HG03045 (cell line): ENCODE results near the gene PHLDB2.

ENCODE experiments used
- ATAC-seq: cut with Tn5 transposase; IDR thresholded peaks from one replicate; pipeline ENCODE4 v1.9.1; 2021; ENCODE audit warnings: mild to moderate bottlenecking, moderate library complexity; ENCODE audit not compliant: unreplicated experiment

The PHLDB2 gene

GRCh38 chr3:111850537-111850936 is 8.5 kb upstream of the PHLDB2 start:
- ATAC-seq: no peak

DNA sequence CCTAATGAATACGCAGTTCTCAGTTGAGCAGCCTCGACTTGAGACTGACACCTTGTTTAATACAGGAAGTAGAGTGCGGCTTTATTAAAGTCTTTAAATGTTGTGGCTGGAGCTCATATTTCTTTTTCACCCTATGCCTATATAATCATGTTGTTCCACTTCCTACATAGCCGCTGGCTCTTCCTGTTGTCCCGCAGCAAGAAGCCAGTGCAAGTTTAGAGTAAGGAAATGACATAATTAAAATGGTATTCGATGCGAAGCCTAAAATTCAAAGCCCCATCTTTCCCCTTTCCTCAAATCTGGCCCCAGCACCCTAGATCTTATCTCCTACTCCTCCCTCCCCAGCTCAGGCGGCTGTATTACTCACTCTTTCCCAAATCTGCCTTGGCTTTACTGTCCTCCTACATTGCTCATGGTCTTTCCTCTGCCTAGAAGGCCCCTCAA is 7.5 kb upstream of the PHLDB2 start:
- ATAC-seq: no peak

DNA sequence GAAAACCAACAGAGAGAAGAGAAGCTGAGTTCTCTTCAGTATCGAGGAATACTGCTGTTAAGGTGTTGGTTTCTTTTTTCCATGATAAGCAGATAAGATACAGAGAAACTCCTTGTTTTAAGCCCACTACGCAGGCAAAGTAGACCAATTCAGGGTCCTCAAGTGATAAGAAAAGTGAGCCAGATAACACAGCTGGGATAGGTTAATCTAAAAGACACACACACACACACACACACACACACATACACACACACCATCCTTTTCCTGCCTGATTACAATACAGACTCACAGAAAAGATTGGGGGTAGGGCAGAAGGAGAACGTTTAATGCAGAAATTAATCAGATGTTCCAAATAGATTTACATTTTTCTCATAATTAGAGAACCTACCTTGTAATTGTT is 6.5 kb upstream of the PHLDB2 start:
- no peak for ATAC-seq

- ATAC-seq: no peak
These were observed 6.0 kb upstream of the PHLDB2 start for GRCh38 chr3:111853068-111853467.

DNA sequence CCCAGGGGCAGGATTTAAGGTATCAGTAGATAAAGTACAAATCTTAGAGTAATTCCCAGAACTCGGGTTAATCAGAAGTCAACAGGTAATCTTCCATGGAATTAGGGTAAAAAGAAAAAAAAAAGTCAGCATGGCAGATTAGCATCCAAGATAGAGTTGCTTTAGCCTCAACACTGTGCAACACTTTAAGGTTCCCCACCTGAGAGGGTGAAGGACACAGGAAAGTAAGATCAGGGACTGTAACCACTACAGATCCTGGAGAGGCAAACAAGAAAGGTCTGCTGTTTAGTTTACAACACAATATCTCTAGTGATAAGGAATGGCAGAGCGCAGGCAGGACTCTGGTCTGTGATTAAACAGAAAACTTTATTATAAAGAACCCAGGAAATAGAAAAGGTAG is 4.1 kb upstream of the PHLDB2 start:
- ATAC-seq: no peak

GRCh38 chr3:111856501-111856900 is 2.6 kb upstream of the PHLDB2 start:
- no peak for ATAC-seq

DNA sequence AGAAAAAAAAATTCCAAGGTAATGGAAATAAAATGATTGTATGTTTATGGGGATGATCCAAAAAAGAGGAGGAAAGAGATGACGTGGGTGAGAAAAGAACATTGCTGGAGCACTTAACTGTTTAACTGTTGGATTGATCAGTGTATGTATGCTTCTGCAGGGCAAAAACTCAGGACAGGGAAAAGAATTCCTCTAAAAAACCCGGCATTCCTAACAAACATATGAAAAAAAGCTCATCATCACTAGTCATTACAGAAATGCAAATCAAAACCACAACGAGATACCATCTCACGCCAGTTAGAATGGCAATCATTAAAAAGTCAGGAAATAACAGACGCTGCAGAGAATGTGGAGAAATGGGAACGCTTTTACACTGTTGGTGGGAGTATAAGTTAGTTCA is 1.6 kb upstream of the PHLDB2 start:
- no peak for ATAC-seq

DNA sequence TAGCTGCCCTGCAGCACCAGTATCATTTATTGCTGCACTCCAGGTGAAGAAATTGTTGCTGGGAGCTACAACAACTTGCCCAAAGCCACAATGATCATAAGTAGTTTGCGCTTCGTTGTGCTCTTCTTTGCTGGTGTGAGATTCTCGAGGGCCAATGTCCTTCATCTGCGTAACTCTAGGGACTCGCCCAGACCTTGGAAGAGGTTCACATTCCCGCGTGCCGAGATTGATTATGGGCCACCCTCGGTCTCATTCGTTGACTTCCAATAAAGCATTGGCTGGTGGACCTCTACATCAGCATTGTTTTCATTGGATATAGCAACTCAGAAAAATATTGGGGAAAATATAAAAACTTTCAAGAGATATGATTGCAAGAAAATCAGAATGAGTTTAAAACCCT is 423 bp upstream of the PHLDB2 start:
- no peak for ATAC-seq

- peak; percentile 86 for ATAC-seq
These were observed 1.2 kb downstream of the PHLDB2 start for GRCh38 chr3:111859974-111860859.

- no peak for ATAC-seq
These were observed 2.3 kb downstream of the PHLDB2 start for GRCh38 chr3:111861391-111861790.

DNA sequence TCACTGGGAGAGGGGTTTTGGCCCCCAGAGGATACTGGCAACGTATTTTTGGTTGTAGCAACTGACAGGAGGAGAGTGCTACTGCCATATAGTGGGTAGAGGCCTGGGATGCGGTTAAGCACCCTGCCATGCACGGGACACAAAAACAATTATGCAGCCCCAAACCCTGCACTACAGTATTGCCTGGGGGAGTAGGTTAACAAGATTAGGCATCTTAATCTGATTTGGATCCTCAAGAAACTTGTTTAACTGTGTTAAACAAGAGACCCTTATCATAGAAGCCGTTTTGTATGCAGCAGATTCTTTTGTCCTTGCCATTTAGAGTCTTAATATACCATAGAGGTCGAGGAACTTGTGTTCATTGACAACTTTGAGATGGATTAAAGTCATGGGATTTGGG is 3.4 kb downstream of the PHLDB2 start:
- ATAC-seq: no peak

DNA sequence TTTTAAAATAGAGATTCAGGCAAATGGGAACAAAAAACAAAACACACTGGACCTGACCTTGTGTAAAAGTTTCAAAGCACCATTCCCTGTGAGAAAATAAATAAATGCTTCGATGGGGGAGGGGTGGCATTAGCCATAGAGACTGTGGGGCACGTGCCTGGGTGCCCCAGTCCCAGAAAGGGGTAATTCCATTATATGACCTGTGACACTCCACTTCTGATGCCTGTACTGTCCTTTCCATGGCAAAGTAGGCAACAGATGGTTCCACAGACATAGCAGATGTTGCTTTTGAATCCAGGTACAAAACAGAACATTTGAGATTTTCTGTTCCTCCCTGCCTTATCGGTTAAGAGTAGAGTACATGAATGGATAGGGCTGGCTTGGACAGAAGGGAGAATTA is 3.9 kb downstream of the PHLDB2 start:
- no peak for ATAC-seq

- ATAC-seq: no peak
These were observed 5.1 kb downstream of the PHLDB2 start for GRCh38 chr3:111863942-111864694.

DNA sequence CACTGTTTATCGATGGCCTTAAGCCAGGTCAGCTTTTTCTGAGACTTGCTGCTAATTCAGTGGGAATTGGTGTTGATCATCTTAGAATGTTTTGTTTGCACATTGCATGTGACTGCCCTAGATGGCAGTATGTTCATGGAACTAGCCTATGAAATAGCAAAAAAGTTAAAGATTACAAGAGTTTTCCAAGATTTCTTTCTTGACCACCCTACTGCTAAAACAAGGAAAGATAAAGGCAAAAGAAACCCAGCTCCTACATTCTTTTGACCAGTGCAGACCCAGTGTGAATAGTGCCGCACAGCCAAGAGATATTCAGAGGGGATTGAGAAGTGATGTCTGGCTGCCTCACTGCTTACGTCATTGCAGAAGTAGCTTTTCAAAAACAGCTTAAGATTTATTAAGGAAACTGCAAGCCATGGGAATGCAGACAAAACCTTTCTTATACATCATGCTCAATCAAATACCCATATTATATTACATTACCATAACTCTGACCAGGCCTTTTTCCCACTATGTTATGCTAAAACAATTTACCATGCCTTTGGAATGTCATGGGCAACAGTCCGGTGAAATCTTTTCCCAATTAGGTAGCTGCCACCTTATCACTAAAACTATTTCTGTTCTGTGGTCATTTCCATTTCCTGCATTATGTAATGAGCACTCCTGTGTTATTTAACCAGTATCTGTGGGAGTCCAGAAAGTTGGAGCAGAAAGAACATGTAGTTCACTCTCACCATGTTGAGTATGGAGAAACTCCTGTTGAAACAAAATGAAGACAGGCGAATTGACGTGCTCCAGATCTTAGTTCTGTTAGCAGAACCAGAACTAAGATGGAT is 6.0 kb downstream of the PHLDB2 start:
- ATAC-seq: no peak

GRCh38 chr3:111867889-111868426 is 8.9 kb downstream of the PHLDB2 start:
- no peak for ATAC-seq

DNA sequence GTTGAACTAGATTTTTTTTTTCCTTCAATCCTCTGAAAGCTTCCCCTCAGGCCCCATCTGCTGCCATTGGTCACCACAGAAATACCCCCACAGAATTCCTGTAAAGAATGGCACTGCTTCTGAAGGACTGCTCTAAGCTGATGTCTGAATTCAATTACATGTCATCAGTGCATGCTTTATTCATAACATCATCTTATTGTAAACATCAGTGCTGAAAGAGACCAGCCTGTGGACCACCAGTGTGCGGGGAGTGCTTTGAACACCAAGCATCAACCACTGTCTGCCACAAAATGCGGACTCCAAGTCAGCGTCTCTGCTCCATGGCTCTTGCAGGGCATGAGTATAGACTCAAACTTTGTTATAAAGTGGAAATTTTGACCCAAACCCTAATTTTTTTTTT is 11.6 kb downstream of the PHLDB2 start:
- no peak for ATAC-seq

DNA sequence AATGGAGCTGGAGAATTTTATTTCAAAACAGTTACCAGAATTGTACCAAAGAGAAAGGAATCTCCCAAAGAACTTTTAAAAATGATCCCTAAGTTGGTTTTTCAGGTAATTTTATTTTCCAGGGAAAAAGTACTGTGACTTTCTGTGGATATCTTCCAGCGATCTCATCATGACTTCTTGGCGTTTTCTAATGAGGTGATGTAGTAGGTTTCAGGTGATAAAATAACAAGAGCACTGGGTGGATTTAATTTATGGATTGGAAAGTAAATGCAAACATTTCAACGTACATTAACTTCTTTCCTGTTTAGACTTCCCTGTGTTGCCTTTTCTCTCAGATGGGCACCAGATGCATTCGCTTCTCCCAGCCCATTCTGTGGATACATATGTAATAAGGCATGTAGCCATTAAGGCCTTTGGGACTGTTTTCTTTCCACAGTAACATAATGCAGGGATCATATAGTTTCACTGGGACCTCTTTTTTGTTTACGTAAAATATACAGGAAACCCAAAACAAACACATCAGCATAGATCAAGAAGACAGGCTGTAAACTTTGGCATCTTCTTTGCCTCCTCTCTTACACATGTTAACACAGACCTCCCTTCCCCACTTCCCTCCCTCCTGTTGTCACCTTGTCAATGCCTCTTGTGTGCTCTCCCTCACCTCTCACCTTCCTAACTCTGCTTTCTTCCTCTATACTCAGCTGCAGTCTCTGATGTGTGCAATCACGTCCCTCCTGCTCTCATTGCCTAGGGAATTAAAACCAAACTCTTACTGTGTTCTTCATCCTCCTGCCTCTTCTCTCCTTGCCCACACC is 13.0 kb downstream of the PHLDB2 start:
- no peak for ATAC-seq

- no peak for ATAC-seq
These were observed 13.9 kb downstream of the PHLDB2 start for GRCh38 chr3:111872979-111873378.

DNA sequence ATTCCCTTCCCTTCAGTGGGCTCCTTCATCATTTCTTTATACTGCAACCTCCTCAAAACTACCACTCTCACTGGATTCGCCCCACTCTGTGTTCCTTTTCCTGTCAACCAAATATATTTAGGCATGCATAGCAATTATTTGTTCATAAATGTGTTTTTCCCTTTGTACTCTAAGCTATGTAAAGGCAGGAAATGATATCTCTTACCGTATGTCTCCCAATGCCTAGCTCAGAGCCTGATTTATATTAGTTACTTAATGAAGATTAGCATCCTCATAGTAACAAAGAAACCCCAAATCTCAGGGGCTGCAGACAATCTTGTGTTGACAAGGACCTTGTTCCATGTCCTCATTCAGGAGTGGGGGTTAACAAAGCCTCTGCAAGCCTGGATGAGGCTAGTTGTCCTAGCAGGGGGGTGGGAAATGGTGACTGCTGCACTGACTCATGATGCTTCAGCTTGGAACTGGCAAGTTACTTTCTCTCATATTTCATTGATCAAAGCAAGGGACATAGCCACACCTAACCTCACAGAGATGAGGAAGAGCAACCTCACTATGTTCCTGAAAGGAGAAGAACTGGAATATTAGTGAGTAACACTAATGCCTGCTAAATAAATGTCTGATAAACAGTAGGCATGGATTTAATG is 15.2 kb downstream of the PHLDB2 start:
- ATAC-seq: no peak

- no peak for ATAC-seq
These were observed 22.4 kb downstream of the PHLDB2 start for GRCh38 chr3:111881480-111881879.
